ENCODE measurements around the gene PMPCA. TPM values are rescaled to one million over a fixed set of nuclear protein-coding genes. Genes with fewer than 3 reads are reported as not detected.

The PMPCA gene
- total RNA-seq, 1 experiment from 2014 or later: 116 TPM

DNA sequence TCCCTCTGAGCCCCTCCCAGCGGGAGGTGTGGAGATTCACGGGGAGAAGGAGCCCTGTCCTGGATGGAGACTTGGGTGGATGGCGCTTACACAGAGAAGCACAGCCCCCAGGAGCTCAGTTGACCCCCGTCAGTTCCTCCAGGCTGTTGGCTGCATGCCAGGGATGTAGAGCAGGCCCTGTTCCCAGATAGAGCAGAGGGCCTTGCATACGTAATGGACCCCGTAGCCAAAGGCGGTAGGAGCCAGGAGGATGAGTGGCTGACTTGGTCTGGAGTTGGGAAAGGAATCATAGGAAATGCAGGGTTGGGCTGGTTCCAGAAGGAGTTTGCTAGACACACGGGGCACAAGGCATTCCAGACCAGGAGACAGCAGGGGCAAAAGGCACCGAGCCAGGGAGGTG is 2.5 kb downstream of the PMPCA start:
- TF ChIP-seq EZH2 (IDR thresholded peaks at IDR 0.05) (no peak), EGR1 (IDR thresholded peaks at IDR 0.05; ENCODE audit: low read depth) (no peak), TCF7L2 (IDR thresholded peaks at IDR 0.05; ENCODE audit: borderline replicate concordance, extremely low read depth, insufficient read depth, insufficient read length) (no peak), EZH2phosphoT487 (IDR thresholded peaks at IDR 0.05; ENCODE audit: borderline replicate concordance) (no peak), RAD21 (IDR thresholded peaks at IDR 0.05; ENCODE audit: low read depth) (no peak), YY1 (IDR thresholded peaks at IDR 0.05; ENCODE audit: extremely low read depth, insufficient replicate concordance, low read depth, low read length) (no peak), ELF1 (IDR thresholded peaks at IDR 0.05; ENCODE audit: borderline replicate concordance, low read depth) (no peak), POLR2A (IDR thresholded peaks at IDR 0.05; ENCODE audit: borderline replicate concordance, extremely low read depth, insufficient read depth, insufficient read length) (no peak), FOSL1 (IDR thresholded peaks at IDR 0.05; ENCODE audit: low read depth) (no peak), CBX3 (IDR thresholded peaks at IDR 0.05; ENCODE audit: low read depth) (no peak), SIN3A (IDR thresholded peaks at IDR 0.05; ENCODE audit: low read depth) (no peak)
- TF ChIP-seq, protein P1, sequence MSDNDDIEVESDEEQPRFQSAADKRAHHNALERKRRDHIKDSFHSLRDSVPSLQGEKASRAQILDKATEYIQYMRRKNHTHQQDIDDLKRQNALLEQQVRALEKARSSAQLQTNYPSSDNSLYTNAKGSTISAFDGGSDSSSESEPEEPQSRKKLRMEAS (IDR thresholded peaks at IDR 0.05): no peak
- DNase-seq (ENCODE audit: low read depth, low spot score) (no peak), ATAC-seq (no peak)
- no peak overlapping the region for H3K4me2 ChIP-seq (ENCODE audit: low read length)
- H3K4me3 ChIP-seq (replicated peaks in 1 of 2; ENCODE audit: low read depth in 1 of 2, low read length in 2 of 2): no peak overlapping the region
- no peak overlapping the region for H3K27ac ChIP-seq (ENCODE audit: low read depth, low read length)
- H3K9ac ChIP-seq (ENCODE audit: low read length): no peak overlapping the region
- no peaks in the 10 kb centered on the region for H3K9me2 ChIP-seq (ENCODE audit: insufficient read depth)
- no peaks in the 10 kb centered on the region for H4K20me1 ChIP-seq (ENCODE audit: insufficient read depth)
- RAD21 ChIA-PET (ENCODE audit: low non-redundant PET in 1 of 2, low total read pairs in 2 of 2, uncharacterized antibody in 2 of 2, unreplicated experiment in 2 of 2): no interaction called here
- peaks cover 38 to 59% of the 10 kb centered on the region in 2 experiments for H3K36me3 ChIP-seq (ENCODE audit: control insufficient read depth in 1 of 2, insufficient read depth in 2 of 2, low read length in 2 of 2)
- no peak overlapping the region for H2AFZ ChIP-seq (ENCODE audit: low read depth, low read length, poor library complexity, severe bottlenecking)
- CTCF ChIA-PET: interaction anchor here (1.3 kb wide), 1 partner anchor 11 kb away, joined by 3 read pairs; no protein-coding TSS in a partner anchor
- no peaks in the 10 kb centered on the region for H3K27me3 ChIP-seq (ENCODE audit: insufficient read depth, low read length)
- H3K79me2 ChIP-seq (ENCODE audit: insufficient read depth, low read length): peaks cover 86% of the 10 kb centered on the region
- BruUV-seq (replicated peaks): no TSS peak
- POLR2A ChIA-PET: no interaction called here
- no peaks in the 10 kb centered on the region for H3K9me3 ChIP-seq (ENCODE audit: control insufficient read depth in 1 of 2, insufficient read depth in 1 of 2, low read depth in 1 of 2, low read length in 2 of 2)
- intact Hi-C loops (cut with micrococcal nuclease): no loop called here
- peaks cover 12 to 25% of the 10 kb centered on the region in 2 experiments for H3K4me1 ChIP-seq (ENCODE audit: control insufficient read depth in 1 of 2, insufficient read depth in 2 of 2, low read length in 2 of 2)

DNA sequence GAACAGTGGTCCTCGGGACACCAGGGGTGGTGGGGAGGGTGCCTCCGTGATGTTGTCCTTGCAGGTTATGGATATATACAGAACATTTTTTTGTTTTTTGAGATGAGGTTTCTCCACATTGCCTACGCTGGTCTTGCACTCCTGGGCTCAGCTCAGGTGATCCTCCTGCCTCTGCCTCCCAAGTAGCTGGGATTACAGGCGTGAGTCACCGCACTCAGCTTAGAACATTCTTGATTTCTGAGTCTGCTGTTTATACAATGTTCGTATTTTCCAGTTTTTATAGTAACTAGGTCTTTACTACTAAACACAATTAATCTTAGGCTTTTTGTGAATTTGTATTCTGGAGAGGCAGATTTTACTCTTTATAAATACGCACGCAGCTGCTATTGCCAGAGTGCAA is 6.0 kb downstream of the PMPCA start:
- CTCF ChIA-PET: no interaction called here
- POLR2A ChIA-PET: no interaction called here
- Histone ChIP-seq H3K27ac (ENCODE audit: low read depth, low read length) (no peak overlapping the region), H3K4me3 (replicated peaks in 1 of 2; ENCODE audit: low read depth in 1 of 2, low read length in 2 of 2) (no peak overlapping the region), H3K4me2 (ENCODE audit: low read length) (no peak overlapping the region), H4K20me1 (ENCODE audit: insufficient read depth) (no peaks in the 10 kb centered on the region), H3K27me3 (ENCODE audit: insufficient read depth, low read length) (no peaks in the 10 kb centered on the region), H3K9me3 (ENCODE audit: control insufficient read depth in 1 of 2, insufficient read depth in 1 of 2, low read depth in 1 of 2, low read length in 2 of 2) (no peaks in the 10 kb centered on the region), H3K4me1 (ENCODE audit: control insufficient read depth in 1 of 2, insufficient read depth in 2 of 2, low read length in 2 of 2) (peaks cover 7 to 8% of the 10 kb centered on the region in 2 experiments), H3K36me3 (ENCODE audit: control insufficient read depth in 1 of 2, insufficient read depth in 2 of 2, low read length in 2 of 2) (peaks cover 55 to 78% of the 10 kb centered on the region in 2 experiments), H3K9me2 (ENCODE audit: insufficient read depth) (no peaks in the 10 kb centered on the region), H3K79me2 (ENCODE audit: insufficient read depth, low read length) (peaks cover 55% of the 10 kb centered on the region), H2AFZ (ENCODE audit: low read depth, low read length, poor library complexity, severe bottlenecking) (no peak overlapping the region), H3K9ac (ENCODE audit: low read length) (no peak overlapping the region)
- TF ChIP-seq, protein P1 (IDR thresholded peaks at IDR 0.05): no peak
- TF ChIP-seq, protein P2, sequence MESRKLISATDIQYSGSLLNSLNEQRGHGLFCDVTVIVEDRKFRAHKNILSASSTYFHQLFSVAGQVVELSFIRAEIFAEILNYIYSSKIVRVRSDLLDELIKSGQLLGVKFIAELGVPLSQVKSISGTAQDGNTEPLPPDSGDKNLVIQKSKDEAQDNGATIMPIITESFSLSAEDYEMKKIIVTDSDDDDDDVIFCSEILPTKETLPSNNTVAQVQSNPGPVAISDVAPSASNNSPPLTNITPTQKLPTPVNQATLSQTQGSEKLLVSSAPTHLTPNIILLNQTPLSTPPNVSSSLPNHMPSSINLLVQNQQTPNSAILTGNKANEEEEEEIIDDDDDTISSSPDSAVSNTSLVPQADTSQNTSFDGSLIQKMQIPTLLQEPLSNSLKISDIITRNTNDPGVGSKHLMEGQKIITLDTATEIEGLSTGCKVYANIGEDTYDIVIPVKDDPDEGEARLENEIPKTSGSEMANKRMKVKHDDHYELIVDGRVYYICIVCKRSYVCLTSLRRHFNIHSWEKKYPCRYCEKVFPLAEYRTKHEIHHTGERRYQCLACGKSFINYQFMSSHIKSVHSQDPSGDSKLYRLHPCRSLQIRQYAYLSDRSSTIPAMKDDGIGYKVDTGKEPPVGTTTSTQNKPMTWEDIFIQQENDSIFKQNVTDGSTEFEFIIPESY (IDR thresholded peaks at IDR 0.05; ENCODE audit: extremely low read depth, insufficient replicate concordance, low read length): no peak
- TF ChIP-seq ZFX (IDR thresholded peaks at IDR 0.05) (no peak), SP1 (IDR thresholded peaks at IDR 0.05; ENCODE audit: low read depth) (no peak), ZNF274 (IDR thresholded peaks at IDR 0.05; ENCODE audit: low read depth, low read length) (no peak), CEBPB (IDR thresholded peaks at IDR 0.05; ENCODE audit: low read depth) (no peak)
- intact Hi-C loops (cut with micrococcal nuclease): no loop called here
- no TSS peak for BruUV-seq (replicated peaks)
- RAD21 ChIA-PET (ENCODE audit: low non-redundant PET in 1 of 2, low total read pairs in 2 of 2, uncharacterized antibody in 2 of 2, unreplicated experiment in 2 of 2): no interaction called here
- ATAC-seq (no peak), DNase-seq (ENCODE audit: low read depth, low spot score) (no peak)
